Activated CD4-positive, alpha-beta T cell treated with anti-CD3 and anti-CD28 coated beads for 4 hours (primary cell): ENCODE data around the gene CCAR1.
"Not testable (repeated sequence)": the region's sequence is repeated elsewhere in the genome, so short reads cannot be mapped to it uniquely, and the experiment has no call there.

Experiments
- DNase-seq, 2 donors: peaks; one replicate each; pipeline ENCODE4 v3.0.0-alpha.2; 2020

The CCAR1 gene

DNA sequence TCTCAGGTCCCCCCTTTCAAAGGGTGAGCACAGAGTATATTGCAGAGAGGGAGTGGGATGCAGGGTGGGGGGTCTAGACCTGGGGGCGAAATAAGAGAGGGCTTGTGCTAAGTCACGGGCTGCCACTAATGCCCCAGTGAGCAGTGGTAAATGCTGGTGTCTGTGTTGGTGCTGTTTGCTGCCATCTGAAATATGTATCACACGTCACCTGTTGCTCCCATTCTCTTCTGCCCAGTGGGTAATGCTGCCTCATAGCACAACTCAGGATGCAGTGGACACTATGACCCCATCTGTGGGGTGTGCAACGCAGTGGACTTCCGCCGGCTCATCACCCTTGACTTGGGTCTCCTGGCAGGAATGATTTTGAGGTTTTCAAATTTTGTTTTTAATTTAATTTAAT lies 108.9 kb downstream of the CCAR1 start:
- DNase-seq: no peak

DNA sequence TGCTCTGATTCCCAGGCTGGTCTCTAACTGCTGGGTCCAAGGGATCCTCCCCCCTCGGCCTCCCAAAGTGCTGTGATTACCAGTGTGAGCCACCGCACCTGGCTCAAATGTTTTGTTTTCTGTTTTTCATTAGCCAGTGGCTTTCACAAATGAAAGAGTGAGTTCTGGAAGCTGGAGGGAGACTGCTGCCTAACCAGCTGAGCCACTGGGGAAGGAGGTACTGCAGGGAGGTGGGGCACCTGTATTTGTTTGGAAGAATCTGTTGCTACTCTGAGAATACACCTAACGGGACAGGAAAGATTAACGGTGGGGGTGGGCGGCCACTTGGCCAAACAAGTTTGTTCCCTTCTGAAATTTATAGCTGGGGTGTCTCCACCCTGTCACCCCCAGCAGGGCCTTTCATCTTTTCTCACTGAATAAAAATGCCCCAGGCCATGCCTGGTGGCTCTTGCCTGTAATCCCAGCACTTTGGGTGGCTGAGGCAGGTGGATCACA lies 111.0 kb downstream of the CCAR1 start:
- no peak for DNase-seq

DNA sequence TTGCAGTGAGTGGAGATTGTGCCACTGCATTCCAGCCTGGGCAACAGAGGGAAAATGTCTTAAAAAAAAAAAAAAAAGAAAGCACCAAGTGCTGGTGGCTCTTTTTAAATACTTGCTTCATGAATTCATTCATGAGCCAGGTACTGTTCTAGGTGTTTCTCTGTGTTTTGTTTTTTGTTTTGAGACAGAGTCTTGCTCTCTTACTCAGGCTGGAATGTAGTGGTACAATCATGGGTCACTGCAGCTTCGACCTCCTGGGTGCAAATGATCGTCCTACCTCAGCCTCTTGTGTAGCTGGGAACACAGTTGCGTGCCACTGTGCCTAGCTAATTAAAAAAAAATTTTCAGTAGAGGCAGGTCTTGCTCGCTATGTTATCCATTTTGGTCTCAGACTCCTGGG lies 111.6 kb downstream of the CCAR1 start:
- no peak for DNase-seq

DNA sequence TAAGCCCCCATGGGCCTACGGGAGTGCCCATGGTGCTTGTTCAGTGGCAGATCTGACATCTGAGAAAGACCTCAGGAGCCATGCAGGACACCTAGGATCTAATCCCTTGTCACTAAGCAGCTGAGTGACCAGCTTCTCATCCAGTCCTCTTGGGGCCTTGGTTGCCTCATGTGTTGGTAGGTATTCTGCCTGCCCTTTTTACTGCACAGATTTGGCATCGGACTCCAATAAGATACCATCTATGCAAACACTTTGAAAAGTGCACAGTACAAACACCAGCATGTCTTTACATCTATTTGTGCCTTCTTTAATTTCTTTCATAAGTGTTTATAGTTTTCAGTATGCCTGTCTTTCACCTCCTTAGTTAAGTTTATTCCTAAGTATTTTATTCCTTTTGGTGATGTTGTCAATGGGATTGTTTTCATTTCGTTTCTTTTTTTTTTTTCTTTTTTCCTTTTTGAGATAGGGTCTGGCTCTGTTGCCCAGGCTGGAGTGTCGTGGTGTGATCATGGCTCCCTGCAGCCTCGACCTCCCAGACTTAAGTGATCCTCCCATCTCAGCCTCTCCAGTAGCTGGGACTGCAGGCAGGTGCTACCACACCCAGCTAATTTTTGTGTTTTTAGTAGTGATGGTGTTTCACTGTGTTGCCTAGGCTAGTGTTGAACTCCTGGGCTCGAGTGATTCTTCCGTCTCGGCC lies 116.7 kb downstream of the CCAR1 start:
- no peak for DNase-seq

DNA sequence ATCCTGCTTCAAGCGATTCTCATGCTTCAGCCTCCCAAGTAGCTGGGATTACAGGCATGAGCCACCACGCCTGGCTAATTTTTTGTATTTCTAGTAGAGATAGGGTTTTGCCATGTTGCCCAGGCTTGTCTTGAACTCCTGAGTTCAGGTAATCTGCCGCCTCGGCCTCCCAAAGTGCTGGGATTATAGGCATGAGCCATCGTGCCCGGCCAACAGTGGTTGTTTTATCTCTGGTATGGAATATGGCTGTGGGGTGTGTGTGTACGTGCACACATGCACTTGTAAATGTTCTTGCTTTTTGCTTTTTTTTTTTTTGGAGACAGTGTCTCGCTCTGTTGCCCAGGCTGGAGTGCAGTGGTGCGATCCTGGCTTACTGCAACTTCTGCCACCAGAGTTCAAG lies 119.6 kb downstream of the CCAR1 start:
- DNase-seq: not testable (repeated sequence)
